Fibroblast of skin of back (primary cell): ENCODE data around the gene PTCHD1.

Experiments used
- DNase-seq: peaks from one replicate; pipeline ENCODE4 v3.0.0-alpha.2; 2013

Gene PTCHD1

DNA sequence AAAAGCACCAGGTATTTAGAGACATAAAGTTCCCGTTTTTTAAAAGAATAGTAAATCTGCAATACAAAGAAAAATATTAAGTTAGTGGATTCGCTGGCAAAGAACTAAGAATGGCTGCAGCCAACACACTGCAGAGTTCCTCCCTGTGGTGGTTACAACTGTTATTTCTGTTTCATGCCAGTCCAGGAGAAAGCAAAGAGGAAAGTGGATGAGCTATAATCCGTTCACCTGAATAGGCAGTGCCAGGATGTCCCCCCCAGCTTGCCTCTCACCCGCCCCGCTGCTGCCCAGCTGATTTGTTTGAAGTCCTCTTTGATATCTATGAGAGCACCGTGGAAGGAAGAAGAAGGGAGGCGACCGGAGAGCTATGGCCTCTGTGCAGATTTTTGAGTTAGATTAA lies 63.9 kb downstream of the PTCHD1 start:
- DNase-seq, result no peak

GRCh38 chrX:23403849-23404248 lies 69.2 kb downstream of the PTCHD1 start:
- no peak for DNase-seq

- DNase-seq, result no peak
Observed at GRCh38 chrX:23422912-23423311, 88.3 kb downstream of the PTCHD1 start.

DNA sequence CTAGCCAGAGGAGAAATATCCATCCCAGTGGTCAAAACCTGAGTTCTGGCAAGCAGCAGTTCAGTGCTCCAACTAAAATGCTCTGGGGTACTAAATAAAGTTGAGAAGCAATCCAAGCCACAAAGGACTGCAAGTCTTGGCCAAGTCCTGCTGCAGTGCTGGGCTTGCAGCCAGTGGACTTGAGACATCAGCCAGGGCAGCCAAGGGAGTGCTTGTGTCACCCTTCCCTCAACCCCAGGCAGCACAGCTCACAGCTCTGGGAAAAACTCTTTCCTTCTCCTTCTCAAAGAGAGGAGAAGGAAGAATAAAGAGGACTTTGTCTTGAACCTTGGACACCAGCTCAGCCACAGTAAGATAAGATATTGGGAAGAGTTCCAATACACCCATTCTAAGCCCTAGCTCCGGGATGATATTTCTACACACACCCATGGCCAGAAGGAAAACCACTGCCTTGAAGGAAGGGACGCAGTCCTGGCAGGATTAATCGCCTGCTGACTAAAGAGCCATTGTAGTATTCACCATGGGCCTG lies 99.8 kb downstream of the PTCHD1 start:
- peak; percentile 15 for DNase-seq

DNA sequence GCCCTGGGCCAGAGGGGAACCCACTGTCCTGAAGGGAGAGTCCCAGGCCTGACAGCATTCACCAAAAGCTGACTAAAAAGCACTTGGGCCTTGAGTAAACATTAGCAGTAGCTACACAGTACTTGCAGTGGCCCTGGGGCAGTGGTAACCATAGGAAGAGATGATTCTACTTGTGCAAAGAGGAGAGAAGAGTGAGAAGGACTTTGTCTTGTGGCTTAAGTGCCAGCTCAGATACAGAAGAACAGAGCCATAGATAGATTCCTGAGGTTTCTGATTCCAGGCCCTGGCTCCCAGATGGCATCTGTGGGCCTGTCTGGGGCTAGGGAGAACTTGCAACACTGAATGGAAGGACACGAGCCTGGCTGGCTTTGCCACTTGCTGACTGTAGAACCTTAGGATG lies 100.5 kb downstream of the PTCHD1 start:
- DNase-seq, result no peak

GRCh38 chrX:23435575-23435974 lies 100.9 kb downstream of the PTCHD1 start:
- DNase-seq, result peak; percentile 0

- DNase-seq, result no peak
Observed at GRCh38 chrX:23436875-23437274, 102.2 kb downstream of the PTCHD1 start.

DNA sequence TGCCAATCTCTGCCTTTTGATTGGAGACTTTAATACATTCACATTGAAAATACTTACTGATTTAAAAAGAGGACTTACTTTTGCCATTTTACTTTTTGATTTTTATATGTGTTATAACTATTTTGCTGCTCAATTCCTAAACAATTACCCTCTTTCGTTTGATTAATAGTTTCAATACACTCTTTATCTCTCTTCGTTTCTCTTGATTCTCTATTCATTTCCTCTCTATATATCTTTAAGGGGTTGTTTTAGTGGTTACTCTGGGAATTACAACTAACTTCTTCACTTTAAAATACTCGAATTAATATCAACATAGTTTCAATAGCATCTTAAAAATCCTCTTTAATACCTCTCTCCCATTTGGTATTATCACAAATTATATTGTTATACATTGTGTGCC lies 116.6 kb downstream of the PTCHD1 start:
- DNase-seq, result no peak
